ENCODE measurements around the gene TAMM41.

DNA sequence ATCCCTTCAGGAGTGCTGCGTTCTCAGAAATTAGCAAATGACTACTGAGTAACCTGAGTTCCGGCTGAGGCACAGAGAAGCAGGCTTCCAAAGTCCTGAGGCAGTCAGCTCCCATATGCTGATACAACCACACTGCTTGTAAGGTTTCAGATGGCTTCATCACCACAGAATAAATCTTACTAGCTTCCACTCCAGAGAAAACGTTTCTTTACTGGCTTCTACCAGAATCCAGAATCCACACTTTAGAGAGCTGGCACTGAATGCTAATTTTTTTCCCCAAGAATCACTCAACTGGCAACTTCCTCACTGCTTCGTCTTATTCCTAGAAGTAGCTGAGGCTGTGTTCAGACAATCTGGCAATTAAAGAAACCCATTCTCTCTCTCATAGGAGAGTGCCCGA is 21.4 kb downstream of the TAMM41 start:
- TF ChIP-seq, protein P1, sequence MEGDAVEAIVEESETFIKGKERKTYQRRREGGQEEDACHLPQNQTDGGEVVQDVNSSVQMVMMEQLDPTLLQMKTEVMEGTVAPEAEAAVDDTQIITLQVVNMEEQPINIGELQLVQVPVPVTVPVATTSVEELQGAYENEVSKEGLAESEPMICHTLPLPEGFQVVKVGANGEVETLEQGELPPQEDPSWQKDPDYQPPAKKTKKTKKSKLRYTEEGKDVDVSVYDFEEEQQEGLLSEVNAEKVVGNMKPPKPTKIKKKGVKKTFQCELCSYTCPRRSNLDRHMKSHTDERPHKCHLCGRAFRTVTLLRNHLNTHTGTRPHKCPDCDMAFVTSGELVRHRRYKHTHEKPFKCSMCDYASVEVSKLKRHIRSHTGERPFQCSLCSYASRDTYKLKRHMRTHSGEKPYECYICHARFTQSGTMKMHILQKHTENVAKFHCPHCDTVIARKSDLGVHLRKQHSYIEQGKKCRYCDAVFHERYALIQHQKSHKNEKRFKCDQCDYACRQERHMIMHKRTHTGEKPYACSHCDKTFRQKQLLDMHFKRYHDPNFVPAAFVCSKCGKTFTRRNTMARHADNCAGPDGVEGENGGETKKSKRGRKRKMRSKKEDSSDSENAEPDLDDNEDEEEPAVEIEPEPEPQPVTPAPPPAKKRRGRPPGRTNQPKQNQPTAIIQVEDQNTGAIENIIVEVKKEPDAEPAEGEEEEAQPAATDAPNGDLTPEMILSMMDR (conservative IDR thresholded peaks at IDR 0.05; ENCODE audit: low read depth, low read length): no peak
- no peak for TF ChIP-seq EZH2 (IDR thresholded peaks at IDR 0.05; ENCODE audit: borderline replicate concordance, low read depth, low read length, poor library complexity, severe bottlenecking)

Data from A673 (cell line).